ENCODE results near the gene HCN4. TPM values are rescaled to one million over a fixed set of nuclear protein-coding genes. Genes with fewer than 3 reads are reported as not detected.
"Not testable (repeated sequence)": the region's sequence is repeated elsewhere in the genome, so short reads cannot be mapped to it uniquely, and the experiment has no call there.

Gene HCN4
- polyA plus RNA-seq (ENCODE audit: insufficient read length): not detected

GRCh38 chr15:73368301-73369136 is at the start of gene HCN4:
Gene HCN4 (minus strand): TSS chr15:73368958. CDS start chr15:73368270, 688 bp downstream.
- no peak for DNase-seq (ENCODE audit: low read depth)

- DNase-seq (ENCODE audit: low read depth): no peak
Observed at GRCh38 chr15:73414876-73415275, 46.1 kb upstream of the HCN4 start.

GRCh38 chr15:73403171-73403570 is 34.4 kb upstream of the HCN4 start:
- no peak for DNase-seq (ENCODE audit: low read depth)

DNA sequence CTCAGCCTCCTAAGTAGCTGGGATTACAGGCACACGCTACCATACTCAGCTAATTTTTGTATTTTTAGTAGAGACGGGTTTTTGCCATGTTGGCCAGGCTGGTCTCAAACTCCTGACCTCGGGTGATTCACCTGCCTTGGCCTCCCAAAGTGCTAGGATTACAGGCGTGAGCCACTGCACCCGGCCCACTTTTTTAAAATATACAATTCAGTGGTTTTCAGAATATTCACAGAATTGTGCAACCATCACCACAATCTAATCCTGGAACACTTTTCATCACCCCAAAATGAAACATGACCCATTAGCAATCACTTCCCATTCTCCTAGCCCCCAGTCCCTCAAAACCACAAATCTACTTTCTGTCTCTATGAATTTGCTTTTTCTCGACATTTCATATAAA is 31.5 kb upstream of the HCN4 start:
- not testable (repeated sequence) for DNase-seq (ENCODE audit: low read depth)

- DNase-seq (ENCODE audit: low read depth): no peak
Observed at GRCh38 chr15:73398861-73399260, 30.1 kb upstream of the HCN4 start.

- DNase-seq (ENCODE audit: low read depth): no peak
Observed at GRCh38 chr15:73397461-73397860, 28.7 kb upstream of the HCN4 start.

DNA sequence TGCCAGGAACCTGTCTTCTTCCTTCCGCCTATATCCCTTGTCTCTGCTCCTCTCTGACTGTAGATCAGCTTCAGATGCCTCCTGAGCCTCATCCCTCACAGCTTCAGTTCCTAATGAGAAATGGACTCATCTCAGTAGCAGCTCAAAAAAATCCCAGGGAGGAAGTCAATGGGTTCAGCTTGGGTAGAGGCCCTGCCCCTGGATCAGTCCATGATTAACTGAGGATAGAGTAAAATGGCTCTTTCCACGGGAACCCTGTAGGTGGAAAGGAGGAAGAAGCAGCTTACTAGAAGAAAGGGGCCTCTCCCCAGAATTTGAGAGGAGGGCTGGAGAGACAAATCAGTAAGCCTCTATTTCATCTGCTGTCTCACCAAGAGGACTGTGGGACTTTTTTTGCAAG is 26.9 kb upstream of the HCN4 start:
- DNase-seq (ENCODE audit: low read depth): no peak

DNA sequence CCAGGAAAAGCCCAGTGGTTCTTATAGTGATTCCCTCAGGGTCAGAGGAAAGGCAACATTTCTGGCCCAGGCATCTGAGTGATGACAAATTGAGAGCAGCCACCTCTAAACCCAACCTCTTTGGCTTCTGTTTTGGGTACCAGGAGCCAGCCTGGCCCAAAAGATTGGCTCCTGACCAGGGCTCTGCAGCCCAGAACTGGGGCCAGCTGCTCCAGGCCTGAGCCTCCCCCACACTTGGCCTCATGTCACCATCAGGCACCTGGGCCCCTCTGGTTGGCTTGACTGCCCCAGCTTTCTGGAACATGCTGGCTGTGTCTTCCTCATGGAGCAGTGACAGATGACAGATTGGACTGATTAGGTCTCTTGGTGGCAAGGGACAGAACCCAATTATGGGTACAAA is 26.0 kb upstream of the HCN4 start:
- no peak for DNase-seq (ENCODE audit: low read depth)

DNA sequence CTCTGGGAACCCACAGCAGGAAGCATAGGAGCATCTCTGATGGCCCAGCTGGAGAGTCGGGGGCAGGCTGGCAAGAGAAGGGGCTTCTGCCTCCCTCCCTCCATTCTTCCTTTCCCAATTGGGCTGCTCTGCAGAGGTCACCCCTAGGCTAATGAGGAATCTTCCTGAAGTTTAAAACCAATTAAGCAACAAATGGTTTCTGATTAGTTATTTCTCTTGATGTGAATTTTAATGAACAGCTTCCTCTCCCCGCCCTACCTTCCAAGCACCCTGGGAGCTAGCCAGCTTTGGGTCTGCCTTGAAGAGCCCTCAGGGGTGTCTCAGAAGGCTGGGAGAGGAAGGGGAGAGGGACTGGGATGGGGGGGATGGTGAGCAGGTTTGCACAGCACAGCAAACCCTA is 24.6 kb upstream of the HCN4 start:
- no peak for DNase-seq (ENCODE audit: low read depth)

DNA sequence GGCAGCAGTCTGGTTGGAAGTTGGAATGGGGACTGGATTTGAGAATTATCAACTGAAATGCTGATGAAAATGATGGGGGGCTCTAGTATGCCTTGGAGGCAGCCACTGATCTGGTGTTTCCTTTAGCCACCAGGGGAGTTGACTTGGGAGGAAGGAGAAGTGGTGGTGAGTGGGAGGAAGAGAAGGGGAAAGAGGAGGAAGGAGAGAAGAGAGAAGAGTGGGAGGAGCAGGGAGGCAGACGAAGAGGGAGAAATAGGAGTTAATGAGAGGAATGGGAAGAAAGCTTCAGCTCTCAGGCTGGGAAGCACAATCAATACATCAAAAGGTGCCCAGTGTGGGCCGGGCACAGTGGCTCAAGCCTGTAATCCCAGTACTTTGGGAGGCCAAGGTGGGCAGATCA is 23.3 kb upstream of the HCN4 start:
- DNase-seq (ENCODE audit: low read depth): no peak

DNA sequence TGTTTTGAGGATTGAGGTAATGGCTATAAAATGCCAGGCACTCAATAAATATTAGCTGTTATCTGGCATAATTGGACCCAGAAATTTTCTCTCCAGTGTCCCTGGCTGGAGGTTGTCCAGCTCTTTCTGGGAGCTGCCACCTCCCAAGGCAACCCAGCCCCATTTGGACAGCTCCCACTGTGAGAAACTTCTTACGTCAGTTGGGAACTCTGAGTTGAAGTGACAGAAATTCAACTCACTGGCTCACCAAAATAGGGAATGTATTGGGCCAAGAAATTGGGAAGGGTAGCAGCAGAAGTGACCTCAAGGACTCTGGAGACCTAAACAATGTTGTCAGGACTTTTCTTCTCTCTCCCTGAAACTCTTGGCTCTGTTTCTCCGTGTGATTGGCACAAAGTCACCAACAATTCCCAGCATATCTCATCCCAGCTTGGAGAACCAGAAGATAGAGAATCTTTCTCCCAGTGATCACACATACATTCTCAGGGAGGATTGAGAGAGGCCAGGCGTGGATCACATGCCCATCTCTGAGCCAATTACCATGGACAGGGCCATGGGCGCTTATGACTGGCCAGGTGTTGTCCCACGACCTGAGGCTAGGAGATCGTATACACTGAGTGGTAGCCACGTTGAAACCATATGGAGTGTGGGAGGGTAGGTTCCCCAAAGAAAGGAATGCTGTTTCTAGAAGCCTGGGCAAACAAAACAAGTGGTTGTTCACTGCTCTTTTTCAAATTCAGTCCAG is 22.5 kb upstream of the HCN4 start:
- no peak for DNase-seq (ENCODE audit: low read depth)

DNA sequence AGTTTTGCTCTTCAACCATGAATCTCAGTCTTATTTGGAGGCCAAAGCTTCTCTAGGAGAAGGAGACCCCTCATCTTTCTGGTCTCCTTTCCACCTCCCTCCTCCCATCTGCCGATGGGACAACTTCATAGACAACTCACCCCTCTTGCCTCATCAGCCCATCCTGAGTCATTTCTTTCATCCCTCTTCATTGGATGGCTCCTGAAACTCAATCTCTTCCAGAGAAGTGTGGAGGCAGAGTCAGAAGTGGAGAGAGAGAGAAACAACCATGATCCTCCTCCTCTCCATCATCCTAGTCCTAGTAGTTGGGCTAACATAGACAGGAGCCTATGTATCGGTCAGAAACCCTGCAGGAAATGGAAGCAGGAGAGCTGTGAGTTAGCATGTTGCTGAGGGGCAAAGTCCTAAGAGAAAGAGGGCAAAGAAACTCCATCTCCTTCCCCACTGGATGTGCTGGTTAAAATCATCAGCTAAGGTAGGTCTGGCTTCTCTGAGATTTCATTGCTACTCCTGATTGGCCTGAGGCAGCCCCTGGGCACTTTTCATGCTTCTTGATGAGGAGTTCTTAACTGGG is 21.3 kb upstream of the HCN4 start:
- no peak for DNase-seq (ENCODE audit: low read depth)

DNA sequence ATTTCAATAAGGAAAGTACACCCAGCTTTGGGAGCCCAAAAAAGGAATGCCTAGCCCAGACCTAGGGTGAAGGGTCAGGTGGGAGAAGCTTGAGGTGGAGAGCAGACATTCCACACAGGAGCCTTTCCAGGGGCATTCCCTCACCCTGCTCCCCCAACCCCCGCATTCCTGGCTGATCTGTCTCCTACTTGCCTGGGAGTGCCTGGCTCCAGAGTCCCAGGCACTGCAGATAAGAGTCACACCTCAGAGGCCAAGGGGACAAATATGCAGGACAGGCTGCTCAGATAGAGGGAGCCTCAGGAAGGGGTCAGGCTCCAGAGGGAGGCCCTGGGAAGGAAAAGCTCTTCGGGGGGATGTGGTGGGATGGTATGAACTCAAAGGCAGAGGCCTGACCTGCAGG is 20.8 kb upstream of the HCN4 start:
- DNase-seq (ENCODE audit: low read depth): no peak

DNA sequence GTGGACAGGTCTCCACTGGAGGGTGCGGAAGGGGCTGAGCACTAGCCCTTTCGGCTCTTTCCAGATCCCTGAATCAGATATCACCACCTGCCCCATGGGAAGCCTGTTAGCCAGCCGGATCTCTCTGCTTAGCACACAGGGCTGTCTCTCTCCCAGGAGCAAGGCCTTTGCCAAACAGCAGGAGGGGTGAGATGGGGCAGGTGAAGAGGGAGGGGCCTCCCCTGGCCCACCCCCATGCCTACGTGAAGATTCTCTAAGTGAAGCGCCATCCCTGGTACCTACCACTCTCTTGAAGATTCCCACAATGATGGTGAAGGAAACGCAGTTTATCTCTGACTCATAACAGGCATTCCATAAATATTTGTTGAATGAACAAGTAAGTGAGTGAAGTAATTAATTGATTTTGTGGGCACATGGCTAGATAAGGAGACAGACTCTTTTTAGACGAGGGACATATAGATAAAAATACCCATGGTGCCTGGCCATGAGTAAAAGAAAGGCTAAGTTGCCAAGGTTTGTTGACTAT is 19.6 kb upstream of the HCN4 start:
- no peak for DNase-seq (ENCODE audit: low read depth)

- no peak for DNase-seq (ENCODE audit: low read depth)
Observed at GRCh38 chr15:73387507-73388255, 18.9 kb upstream of the HCN4 start.

DNA sequence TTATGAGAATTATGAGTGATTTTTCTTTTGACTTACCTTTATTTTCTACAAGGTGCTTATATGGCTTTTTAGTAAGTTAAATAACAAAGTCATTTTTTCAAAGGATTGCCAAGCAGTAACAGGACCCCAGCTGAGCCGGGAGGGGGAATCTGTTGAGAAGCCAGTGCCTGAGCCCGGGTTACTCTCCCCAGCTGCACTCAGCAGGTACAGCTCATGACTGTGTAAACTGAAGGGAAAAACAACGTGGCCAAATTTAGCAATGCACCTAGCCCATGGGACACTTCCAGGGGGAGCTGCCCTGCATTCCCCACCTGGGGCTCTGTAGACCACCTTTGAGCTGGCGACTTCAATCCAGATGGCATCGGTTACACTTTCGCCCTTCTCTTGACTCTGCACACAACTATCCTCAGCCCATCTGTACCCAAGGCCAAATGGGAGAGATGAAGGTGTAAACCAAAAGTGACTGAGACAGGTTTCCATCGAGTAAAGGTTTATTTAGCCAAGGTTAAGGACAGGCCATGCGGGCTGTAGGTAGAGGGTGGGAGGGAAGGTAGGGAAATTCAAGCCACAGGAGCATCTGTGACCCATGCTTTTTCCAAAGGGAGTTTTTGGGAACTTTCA is 18.2 kb upstream of the HCN4 start:
- DNase-seq (ENCODE audit: low read depth): no peak

DNA sequence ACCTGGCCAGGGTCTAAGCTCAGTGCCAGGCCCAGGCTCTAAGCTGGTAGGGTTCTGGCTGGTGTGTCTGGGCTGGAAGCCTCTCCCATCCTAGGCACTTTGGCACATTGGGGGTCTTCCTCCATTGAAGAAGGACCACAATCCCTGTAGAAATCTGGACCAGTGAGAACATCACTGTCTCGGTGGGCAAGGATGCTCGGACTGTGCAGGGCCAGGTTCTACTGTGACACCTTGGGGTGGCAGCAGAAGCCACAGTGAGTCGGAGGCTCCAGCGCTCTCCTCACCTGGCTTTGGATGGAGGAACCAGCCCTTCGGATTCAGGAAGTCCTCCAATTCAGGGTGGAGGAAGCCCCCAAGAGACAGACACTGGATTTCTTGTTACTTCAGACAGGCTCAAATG is 17.5 kb upstream of the HCN4 start:
- no peak for DNase-seq (ENCODE audit: low read depth)

- no peak for DNase-seq (ENCODE audit: low read depth)
Observed at GRCh38 chr15:73385205-73385604, 16.4 kb upstream of the HCN4 start.

GRCh38 chr15:73383310-73384189 is 14.8 kb upstream of the HCN4 start:
- no peak for DNase-seq (ENCODE audit: low read depth)

DNA sequence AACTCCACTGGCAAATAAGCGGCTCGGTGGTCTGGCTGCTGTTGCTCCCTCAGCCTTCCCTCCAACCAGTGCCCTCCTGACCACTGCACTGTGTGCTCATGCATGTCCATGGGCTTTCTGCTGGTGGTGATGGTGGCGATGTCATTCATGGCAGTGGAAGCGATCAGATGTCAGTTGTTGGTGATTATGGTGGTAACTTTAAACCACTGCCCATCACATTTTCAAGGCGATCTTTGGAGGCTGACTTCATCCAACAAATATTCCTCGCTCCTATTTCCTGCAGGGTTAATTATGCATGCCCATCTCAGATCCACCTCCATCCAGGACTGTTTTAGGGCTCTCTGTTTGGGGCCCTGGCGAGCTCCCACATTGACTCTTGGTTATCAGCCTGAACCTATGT is 13.4 kb upstream of the HCN4 start:
- no peak for DNase-seq (ENCODE audit: low read depth)
